ENCODE data around the gene SPTSSA.
"Not testable (repeated sequence)": the region's sequence is repeated elsewhere in the genome, so short reads cannot be mapped to it uniquely, and the experiment has no call there.

The SPTSSA gene

DNA sequence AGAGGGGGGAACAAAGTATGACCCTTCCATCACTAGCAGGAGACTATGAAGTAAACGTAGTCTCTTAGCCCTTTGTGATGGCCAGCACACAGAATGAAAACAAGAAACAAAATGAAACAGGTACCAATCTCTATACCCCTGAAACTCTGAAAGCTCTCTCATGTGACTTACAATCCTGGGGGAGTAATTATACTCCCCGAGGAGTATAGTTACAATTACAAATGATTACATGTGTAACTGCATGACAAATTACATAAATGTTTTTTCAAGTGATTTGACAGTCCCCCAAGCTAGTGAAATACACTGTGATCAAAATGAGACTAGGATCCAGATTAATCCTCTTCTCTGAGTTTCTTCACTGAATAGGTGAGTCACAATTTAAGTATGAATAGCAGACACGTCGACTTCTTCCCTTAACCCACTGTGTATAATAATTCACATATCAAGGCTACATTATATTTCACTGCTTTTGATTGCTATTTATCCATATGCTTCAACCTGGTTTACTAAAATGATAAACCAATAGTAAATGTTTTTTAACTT is 74.0 kb downstream of the SPTSSA start:
- Mint-ChIP-seq H3K4me1 (no peaks in the 10 kb centered on the region), H3K27me3 (ENCODE audit: low read depth) (no peaks in the 10 kb centered on the region), H3K27ac (no peak overlapping the region), H3K36me3 (ENCODE audit: low read depth) (no peaks in the 10 kb centered on the region), H3K4me3 (no peak overlapping the region), H3K9me3 (peaks cover 18% of the 10 kb centered on the region)
- TF ChIP-seq, protein P1, sequence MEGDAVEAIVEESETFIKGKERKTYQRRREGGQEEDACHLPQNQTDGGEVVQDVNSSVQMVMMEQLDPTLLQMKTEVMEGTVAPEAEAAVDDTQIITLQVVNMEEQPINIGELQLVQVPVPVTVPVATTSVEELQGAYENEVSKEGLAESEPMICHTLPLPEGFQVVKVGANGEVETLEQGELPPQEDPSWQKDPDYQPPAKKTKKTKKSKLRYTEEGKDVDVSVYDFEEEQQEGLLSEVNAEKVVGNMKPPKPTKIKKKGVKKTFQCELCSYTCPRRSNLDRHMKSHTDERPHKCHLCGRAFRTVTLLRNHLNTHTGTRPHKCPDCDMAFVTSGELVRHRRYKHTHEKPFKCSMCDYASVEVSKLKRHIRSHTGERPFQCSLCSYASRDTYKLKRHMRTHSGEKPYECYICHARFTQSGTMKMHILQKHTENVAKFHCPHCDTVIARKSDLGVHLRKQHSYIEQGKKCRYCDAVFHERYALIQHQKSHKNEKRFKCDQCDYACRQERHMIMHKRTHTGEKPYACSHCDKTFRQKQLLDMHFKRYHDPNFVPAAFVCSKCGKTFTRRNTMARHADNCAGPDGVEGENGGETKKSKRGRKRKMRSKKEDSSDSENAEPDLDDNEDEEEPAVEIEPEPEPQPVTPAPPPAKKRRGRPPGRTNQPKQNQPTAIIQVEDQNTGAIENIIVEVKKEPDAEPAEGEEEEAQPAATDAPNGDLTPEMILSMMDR (IDR thresholded peaks at IDR 0.05; ENCODE audit: unreplicated experiment in 3 of 3), result no peak

GRCh38 chr14:34386865-34387485 is 75.1 kb downstream of the SPTSSA start:
- H3K4me1 Mint-ChIP-seq, result no peaks in the 10 kb centered on the region
- H3K36me3 Mint-ChIP-seq (ENCODE audit: low read depth), result no peaks in the 10 kb centered on the region
- TF ChIP-seq, protein P1 (IDR thresholded peaks at IDR 0.05; ENCODE audit: unreplicated experiment in 3 of 3), result no peak
- no peak overlapping the region for H3K4me3 Mint-ChIP-seq
- no peaks in the 10 kb centered on the region for H3K27me3 Mint-ChIP-seq (ENCODE audit: low read depth)
- peaks cover 12% of the 10 kb centered on the region for H3K9me3 Mint-ChIP-seq
- H3K27ac Mint-ChIP-seq, result no peak overlapping the region

DNA sequence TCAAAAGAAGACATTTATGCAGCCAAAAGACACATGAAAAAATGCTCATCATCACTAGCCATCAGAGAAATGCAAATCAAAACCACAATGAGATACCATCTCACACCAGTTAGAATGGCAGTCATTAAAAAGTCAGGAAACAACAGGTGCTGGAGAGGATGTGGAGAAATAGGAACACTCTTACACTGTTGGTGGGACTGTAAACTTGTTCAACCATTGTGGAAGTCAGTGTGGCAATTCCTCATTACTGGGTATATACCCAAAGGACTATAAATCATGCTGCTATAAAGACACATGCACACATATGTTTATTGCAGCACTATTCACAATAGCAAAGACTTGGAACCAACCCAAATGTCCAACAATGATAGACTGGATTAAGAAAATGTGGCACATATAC is 76.2 kb downstream of the SPTSSA start:
- not testable (repeated sequence) for H3K36me3 Mint-ChIP-seq (ENCODE audit: low read depth); H3K4me1 Mint-ChIP-seq; H3K27me3 Mint-ChIP-seq (ENCODE audit: low read depth); H3K27ac Mint-ChIP-seq; H3K4me3 Mint-ChIP-seq
- peaks cover 12% of the 10 kb centered on the region for H3K9me3 Mint-ChIP-seq

GRCh38 chr14:34383839-34384238 is 78.2 kb downstream of the SPTSSA start:
- no peaks in the 10 kb centered on the region for H3K4me1 Mint-ChIP-seq
- peaks cover 6% of the 10 kb centered on the region for H3K9me3 Mint-ChIP-seq
- H3K36me3 Mint-ChIP-seq (ENCODE audit: low read depth), result no peaks in the 10 kb centered on the region
- no peaks in the 10 kb centered on the region for H3K27me3 Mint-ChIP-seq (ENCODE audit: low read depth)
- TF ChIP-seq, protein P1 (IDR thresholded peaks at IDR 0.05; ENCODE audit: unreplicated experiment in 3 of 3), result no peak
- no peak overlapping the region for H3K4me3 Mint-ChIP-seq
- H3K27ac Mint-ChIP-seq, result no peak overlapping the region

Data from nephron (organoid).